Right cardiac atrium (tissue), 5 donors: Measurements from ENCODE around the gene JAZF1. TPM values are rescaled to one million over a fixed set of nuclear protein-coding genes. Genes with fewer than 3 reads are reported as not detected.

Experiments used
- ATAC-seq, 2 donors: fragments of 200-7000 bp; cut with Tn5 transposase; one replicate each; pipeline versions ENCODE4 v1.8.0 to v1.9.1; 2020; ENCODE audit warnings: moderate library complexity in 2 of 2, mild to moderate bottlenecking in 1 of 2
- DNase-seq, 3 donors: peaks; one replicate each; pipeline ENCODE4 v3.0.0-alpha.2; 2020
- H3K27ac ChIP-seq: one replicate; pipeline ENCODE4 v1.5.1; 2013; ENCODE audit warnings: mild to moderate bottlenecking, low read length, control low read depth, moderate library complexity
- H3K27me3 ChIP-seq: one replicate; pipeline ENCODE4 v1.6.1; 2013; ENCODE audit not compliant: control insufficient read depth, insufficient read depth
- H3K4me1 ChIP-seq: one replicate; pipeline ENCODE4 v1.6.1; 2013; ENCODE audit warnings: low read length; ENCODE audit not compliant: control insufficient read depth, insufficient read depth
- H3K4me3 ChIP-seq: one replicate; pipeline ENCODE4 v1.5.1; 2013; ENCODE audit warnings: low read length, control low read depth
- H3K9me3 ChIP-seq: one replicate; pipeline ENCODE4 v1.6.1; 2013; ENCODE audit warnings: low read length; ENCODE audit not compliant: control insufficient read depth
- WGBS: extraction: QIAGEN DNeasy Blood & Tissue Kit; methylation state at CpG from one replicate; pipeline ENCODE4 v1.1.7; 2013; 5-methylcytosine and 5-hydroxymethylcytosine counted together
- intact Hi-C, 4 donors: fragments of 100-400 bp; cut with DNase I; formaldehyde crosslinking; loops; one replicate each; pipeline versions ENCODE4 v1.11.0 to v1.14.0; 2022 to 2023
- polyA plus RNA-seq: library from polyadenylated mRNA; stranded (reverse); fragments of 200-250 nt; gene quantifications from one replicate; pipeline ENCODE4 v1.2.3, GENCODE V29; 2013
- total RNA-seq, 4 donors: library from RNA; stranded (reverse); fragmentation: NEBNext Ultra II Directional; extraction: Animal tissue kit (Norgen Biotek cat#: 25700); gene quantifications; one replicate each; pipeline ENCODE4 v1.2.1, GENCODE V29; 2021
- donor health status: healthy with polysubstance abuse.
- donor health status: DM: no; HTN: yes; CAD: no.
- donor health status: DM: no; HTN: no; CAD: no.
- donor health status: DM: no; HTN: yes; CAD: no; lungs with severe emphysema.
- donor health status: DM: yes; HTN: yes; CAD: no.

The JAZF1 gene
- total and polyA plus RNA-seq, 5 donors = 12.9 to 27.4 (median 23.9) TPM

DNA sequence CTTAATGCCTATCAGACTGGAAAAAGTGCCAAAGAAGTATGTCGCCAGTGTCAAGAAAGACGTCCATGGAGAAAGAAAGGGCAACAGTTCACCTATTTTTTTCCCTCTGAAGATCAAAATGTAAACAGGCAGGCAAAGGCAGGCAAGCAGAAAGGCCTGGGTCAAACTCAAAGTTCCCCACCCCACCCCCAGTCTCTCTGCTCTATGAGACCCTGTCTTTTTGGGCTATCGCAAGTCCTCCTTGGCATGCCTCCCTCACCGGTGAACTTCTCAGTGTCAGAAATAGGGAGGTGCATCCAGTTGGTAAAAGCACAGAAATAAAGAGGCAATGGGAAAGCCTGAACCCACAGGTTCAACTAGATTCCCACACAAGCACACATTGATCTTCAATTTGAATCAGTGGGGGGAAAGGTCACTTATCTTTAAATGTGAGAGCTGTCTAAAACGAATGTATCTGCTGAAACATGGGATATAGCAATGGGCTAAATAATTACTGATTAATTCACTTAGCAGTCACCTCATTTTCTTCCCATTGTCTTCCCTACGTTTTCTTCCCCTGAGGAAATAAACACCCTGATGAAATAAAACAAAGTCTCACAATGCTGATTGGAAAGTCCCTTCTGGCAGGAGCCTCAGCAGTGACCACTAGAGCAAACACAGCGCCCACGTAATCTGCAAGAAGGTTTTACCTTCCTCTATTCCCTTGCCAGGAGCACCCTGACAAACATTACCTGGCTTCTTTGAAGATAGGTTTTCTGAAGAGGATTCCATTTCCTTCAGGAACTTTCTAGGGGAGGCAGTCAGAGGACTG lies 31.1 kb downstream of the JAZF1 start:
- DNase-seq (no peak), ATAC-seq (no peak)
- Histone ChIP-seq H3K27me3 (no peaks in the 10 kb centered on the region), H3K27ac (no peak overlapping the region), H3K9me3 (no peaks in the 10 kb centered on the region), H3K4me3 (no peak overlapping the region), H3K4me1 (no peaks in the 10 kb centered on the region)
- intact Hi-C loops = no loop called here
- WGBS = 63% methylated on average over 8 of the region's 8 CpGs

- intact Hi-C loops = no loop called here
- Histone ChIP-seq H3K27me3 (no peaks in the 10 kb centered on the region), H3K27ac (no peak overlapping the region), H3K4me1 (peaks cover 2% of the 10 kb centered on the region), H3K9me3 (no peaks in the 10 kb centered on the region), H3K4me3 (no peak overlapping the region)
- 96% methylated on average over 2 of the region's 2 CpGs for WGBS
- DNase-seq = no peak
- no peak for ATAC-seq
These were observed 34.7 kb downstream of the JAZF1 start for GRCh38 chr7:28145931-28146330.

GRCh38 chr7:28145090-28145626 lies 35.4 kb downstream of the JAZF1 start:
- DNase-seq (no peak), ATAC-seq (no peak)
- 92% methylated on average over 3 of the region's 3 CpGs for WGBS
- Histone ChIP-seq H3K27ac (no peak overlapping the region), H3K4me3 (no peak overlapping the region), H3K9me3 (no peaks in the 10 kb centered on the region), H3K27me3 (no peaks in the 10 kb centered on the region), H3K4me1 (peaks cover 2% of the 10 kb centered on the region)
- intact Hi-C loops = no loop called here

DNA sequence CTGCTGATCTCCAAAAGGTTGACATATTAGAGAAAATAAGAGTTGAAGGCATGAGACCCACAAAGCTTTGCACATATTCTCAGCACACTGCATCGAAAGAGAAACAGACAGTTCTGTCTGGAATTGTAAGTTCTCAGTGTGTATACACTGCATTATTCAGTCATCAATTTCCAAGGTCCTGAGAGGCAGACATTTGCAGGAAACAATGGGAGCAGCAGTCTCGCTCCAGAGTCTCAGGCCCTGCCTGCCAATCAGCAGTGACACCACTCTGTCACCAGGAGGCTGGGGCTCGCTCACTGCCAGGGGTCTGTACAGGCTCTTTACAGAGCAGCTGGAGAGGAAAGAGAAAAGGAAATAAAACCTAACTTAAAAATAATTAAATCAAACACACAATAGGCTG lies 36.3 kb downstream of the JAZF1 start:
- ATAC-seq = peak in 1 of 2 donors; percentile 20
- no peaks in the 10 kb centered on the region for H3K9me3 ChIP-seq
- peaks cover 2% of the 10 kb centered on the region for H3K4me1 ChIP-seq
- intact Hi-C loops = no loop called here
- H3K27ac ChIP-seq = no peak overlapping the region
- no peak overlapping the region for H3K4me3 ChIP-seq
- H3K27me3 ChIP-seq = no peaks in the 10 kb centered on the region
- WGBS = 69% methylated on average over 3 of the region's 3 CpGs
- DNase-seq = peak in 1 of 3 donors; percentile 38

DNA sequence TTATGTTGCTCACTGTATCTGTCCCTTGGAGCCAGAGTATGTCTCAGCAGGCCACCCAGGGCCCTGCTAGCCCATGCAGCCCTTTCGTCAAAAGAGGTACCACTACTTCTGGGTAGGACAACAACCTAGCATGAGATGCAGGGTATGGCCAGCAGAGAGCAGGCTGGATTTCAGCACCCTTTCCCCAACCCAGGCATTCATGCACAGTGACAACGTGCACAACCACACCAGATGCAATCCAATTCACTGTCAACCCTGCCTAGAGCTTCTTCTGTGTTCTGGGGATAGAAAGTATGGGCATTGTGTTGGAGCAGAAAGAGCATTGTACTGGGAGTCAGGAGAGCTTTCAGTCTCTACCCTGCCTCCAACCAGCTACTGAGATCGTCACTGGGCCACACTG lies 37.9 kb downstream of the JAZF1 start:
- Histone ChIP-seq H3K4me1 (peaks cover 2% of the 10 kb centered on the region), H3K27me3 (no peaks in the 10 kb centered on the region), H3K4me3 (no peak overlapping the region), H3K9me3 (no peaks in the 10 kb centered on the region), H3K27ac (no peak overlapping the region)
- 92% methylated on average over 3 of the region's 3 CpGs for WGBS
- no peak for ATAC-seq
- intact Hi-C loops = no loop called here
- no peak for DNase-seq

- no peaks in the 10 kb centered on the region for H3K27me3 ChIP-seq
- intact Hi-C loops = no loop called here
- ATAC-seq = no peak
- H3K27ac ChIP-seq = no peak overlapping the region
- no peak for DNase-seq
- H3K4me3 ChIP-seq = no peak overlapping the region
- no peaks in the 10 kb centered on the region for H3K9me3 ChIP-seq
- WGBS = 30% methylated on average over 1 of the region's 1 CpG
- peaks cover 2% of the 10 kb centered on the region for H3K4me1 ChIP-seq
These were observed 39.6 kb downstream of the JAZF1 start for GRCh38 chr7:28140979-28141378.

DNA sequence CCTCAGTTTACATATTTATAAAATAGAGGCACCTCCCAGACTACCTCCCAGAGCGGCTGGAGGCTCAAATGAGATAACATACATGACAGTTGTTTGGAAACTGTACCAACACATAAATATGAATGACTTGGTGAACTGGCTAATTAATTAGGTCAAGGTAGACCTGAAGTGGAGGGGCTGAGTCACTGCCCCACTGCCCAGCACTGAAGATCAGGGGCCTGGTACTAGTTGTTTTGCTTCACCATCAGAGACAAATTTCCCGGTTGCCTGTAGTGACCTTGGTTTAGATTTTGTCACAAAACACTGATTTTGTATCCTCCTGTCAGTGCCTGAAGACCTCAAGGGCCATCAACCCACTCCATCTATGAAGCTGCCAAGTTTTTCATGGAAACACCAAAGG lies 41.8 kb downstream of the JAZF1 start:
- Histone ChIP-seq H3K27ac (no peak overlapping the region), H3K9me3 (no peaks in the 10 kb centered on the region), H3K27me3 (no peaks in the 10 kb centered on the region), H3K4me1 (no peaks in the 10 kb centered on the region), H3K4me3 (no peak overlapping the region)
- intact Hi-C loops = no loop called here
- DNase-seq (no peak), ATAC-seq (no peak)
- 96% methylated on average over 2 of the region's 2 CpGs for WGBS

- intact Hi-C loops = no loop called here
- Histone ChIP-seq H3K27me3 (no peaks in the 10 kb centered on the region), H3K9me3 (no peaks in the 10 kb centered on the region), H3K27ac (no peak overlapping the region), H3K4me1 (no peaks in the 10 kb centered on the region), H3K4me3 (no peak overlapping the region)
- 92% methylated on average over 7 of the region's 7 CpGs for WGBS
- ATAC-seq (no peak), DNase-seq (no peak)
These were observed 43.1 kb downstream of the JAZF1 start for GRCh38 chr7:28137463-28137862.

GRCh38 chr7:28136885-28137284 lies 43.7 kb downstream of the JAZF1 start:
- 93% methylated on average over 8 of the region's 8 CpGs for WGBS
- Histone ChIP-seq H3K4me1 (no peaks in the 10 kb centered on the region), H3K27ac (no peak overlapping the region), H3K27me3 (no peaks in the 10 kb centered on the region), H3K4me3 (no peak overlapping the region), H3K9me3 (no peaks in the 10 kb centered on the region)
- DNase-seq (no peak), ATAC-seq (peak in 1 of 2 donors; percentile 33)
- intact Hi-C loops = no loop called here

DNA sequence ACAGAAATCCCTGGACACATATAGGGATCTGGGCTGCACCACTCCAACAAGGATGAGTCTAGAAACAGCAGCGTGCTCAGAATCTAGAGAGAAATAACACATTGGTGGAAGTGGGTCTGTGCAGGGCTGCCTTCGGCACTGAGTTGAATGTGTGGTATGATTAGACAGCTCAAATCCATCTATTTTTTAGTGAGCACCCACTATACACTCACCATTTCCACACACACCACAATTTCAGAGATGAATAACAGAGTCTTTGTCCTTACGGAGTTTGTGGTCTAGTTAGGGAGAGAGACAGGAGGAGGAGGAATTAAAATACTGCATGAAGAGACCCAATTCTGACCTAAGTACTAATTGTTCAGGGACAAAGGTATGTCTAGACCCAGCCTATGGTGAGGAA lies 44.2 kb downstream of the JAZF1 start:
- no peak for ATAC-seq
- no peak for DNase-seq
- H3K27me3 ChIP-seq = no peaks in the 10 kb centered on the region
- 85% methylated on average over 3 of the region's 3 CpGs for WGBS
- no peak overlapping the region for H3K27ac ChIP-seq
- no peak overlapping the region for H3K4me3 ChIP-seq
- intact Hi-C loops = no loop called here
- no peaks in the 10 kb centered on the region for H3K4me1 ChIP-seq
- H3K9me3 ChIP-seq = no peaks in the 10 kb centered on the region

DNA sequence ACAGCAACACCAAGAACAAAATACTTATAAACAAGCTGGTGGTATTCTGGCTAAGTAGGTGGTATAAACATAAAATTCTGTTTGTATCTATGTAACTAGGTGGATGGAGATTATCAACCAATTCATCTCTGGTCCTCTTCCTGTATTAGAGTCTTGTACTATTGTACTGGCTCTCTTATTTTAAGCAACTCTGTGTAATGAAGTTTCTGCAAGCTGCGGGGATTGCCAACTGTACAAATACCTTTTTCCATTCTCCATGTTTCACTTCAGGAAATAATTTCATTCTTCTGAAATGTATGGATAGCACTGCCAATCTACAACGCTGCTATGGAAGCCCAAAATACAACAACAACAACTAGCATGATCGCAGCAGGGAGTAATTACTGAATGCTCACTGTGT lies 44.8 kb downstream of the JAZF1 start:
- DNase-seq (no peak), ATAC-seq (no peak)
- Histone ChIP-seq H3K9me3 (no peaks in the 10 kb centered on the region), H3K4me1 (no peaks in the 10 kb centered on the region), H3K27me3 (no peaks in the 10 kb centered on the region), H3K4me3 (no peak overlapping the region), H3K27ac (no peak overlapping the region)
- 65% methylated on average over 3 of the region's 3 CpGs for WGBS
- intact Hi-C loops = no loop called here
